Measurements from ENCODE around the gene ZNF615.
"Not testable (repeated sequence)": the region's sequence is repeated elsewhere in the genome, so short reads cannot be mapped to it uniquely, and the experiment has no call there.

ZNF615 gene

DNA sequence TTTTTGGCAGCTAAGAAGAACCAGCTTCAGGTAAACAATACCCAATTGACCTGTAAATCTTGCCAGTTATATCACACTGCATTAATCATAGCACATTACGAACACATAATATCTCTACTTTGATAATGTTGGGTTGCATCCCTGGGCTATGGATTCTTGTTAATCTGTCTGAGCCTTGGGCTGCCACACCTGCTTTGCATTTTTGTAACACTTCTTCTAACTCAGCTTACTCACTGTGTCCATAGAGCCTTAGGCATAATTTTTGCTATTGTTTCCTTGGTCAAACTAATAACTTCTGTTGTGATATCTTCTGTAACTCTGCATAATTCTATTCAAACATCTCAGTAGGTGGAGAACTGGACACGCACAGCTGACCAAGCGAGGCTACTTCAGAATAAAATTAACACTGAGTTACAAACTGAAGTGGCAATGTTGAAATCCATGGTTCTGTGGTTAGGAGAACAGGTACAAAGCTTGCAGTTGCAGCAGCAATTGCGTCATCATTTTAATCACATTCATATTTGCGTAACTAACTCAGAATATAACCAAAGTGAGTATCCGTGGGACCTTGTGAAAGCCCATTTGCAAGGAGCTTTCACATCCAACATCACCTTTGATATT lies 27.8 kb downstream of the ZNF615 start:
- DNase-seq = no peak

DNA sequence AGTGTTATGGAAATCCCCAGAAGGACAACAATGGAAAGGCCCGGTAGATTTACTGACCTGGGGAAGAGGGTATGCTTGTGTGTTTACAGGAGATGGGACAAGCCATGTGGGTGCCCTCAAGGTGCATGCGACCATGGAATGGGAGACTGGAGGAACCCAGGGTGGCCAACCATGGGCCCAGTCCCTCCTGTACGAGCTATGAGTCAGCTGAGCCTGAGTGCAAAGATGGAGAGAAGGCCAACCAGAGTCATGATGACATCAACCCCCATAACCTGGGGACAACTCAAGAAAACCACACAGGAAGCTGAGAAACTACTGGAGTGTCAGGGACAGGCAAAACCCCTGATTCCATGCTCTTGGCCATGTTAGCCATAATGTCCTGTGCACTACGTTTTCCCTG lies 29.1 kb downstream of the ZNF615 start:
- DNase-seq = no peak

DNA sequence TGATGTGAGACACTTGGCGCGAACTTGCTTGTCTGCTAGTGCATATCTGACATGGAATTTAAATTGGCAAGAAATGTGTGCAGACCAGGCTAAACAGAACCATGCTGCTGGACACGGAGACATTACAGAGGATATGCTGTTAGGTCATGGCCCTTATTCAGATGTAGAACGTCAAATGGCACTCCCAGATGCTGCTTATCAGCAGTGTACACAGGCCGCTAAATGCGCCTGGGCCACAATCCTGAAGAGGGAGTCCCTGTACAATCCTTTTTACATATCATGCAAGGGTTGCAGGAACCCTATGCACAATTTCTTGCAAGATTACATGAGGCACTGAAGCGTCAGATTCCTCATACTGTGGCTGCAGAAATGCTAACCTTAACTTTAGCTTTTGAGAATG lies 30.7 kb downstream of the ZNF615 start:
- no peak for DNase-seq

DNA sequence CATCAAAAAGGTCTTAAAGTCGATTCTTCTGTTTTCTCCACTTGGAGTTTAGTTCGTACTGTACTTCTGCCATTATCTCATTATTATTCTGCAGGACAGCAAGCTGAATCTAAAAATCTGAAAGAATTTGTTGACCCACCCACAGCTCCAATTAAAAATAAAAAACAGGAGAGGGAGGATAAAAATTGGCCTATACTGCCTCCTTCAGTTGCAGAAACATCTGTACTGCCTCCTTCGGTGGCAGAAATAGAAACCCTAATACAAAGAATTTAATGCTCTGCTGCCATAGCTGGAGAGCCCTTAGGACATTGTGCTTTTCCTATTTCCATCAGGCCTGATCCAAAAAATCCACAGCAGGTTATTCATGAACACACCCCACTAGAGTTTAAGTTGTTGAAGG lies 31.2 kb downstream of the ZNF615 start:
- no peak for DNase-seq

DNA sequence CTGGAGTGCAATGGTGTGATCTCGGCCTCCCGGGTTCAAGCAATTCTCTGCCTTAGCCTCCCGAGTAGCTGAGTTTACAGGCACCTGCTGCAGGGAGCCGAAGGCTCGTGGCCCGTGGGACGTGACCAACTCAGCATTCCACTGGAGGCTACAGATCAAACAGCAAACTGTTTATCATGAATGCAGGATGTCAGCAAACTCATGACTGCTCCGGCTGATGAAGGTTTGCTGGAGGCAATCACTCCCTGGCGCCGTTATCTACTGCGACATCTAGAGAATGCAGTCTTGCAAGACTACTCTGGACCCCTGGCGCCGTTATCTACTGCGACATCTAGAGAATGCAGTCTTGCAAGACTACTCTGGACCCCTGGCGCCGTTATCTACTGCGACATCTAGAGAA lies 32.2 kb downstream of the ZNF615 start:
- DNase-seq = not testable (repeated sequence)

DNA sequence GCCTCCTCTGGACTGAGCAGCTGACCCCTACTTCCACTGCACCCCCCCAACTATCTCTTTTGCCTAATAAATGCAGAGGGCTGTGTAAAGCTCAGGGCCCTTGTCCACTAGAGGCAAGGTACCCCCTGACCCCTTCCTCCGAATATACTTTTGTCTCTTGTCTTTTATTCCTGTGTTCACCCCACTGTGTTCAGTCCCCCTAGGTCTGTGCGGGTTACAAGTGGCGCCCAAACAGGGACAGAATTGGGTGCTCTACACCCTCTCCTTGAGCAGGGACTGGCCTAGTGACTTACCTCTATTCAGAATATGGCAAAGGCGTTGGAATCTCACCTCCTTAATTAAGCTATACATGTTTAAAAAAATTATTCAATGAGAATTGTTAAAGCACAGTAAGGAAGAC lies 36.4 kb downstream of the ZNF615 start:
- no peak for DNase-seq

DNA sequence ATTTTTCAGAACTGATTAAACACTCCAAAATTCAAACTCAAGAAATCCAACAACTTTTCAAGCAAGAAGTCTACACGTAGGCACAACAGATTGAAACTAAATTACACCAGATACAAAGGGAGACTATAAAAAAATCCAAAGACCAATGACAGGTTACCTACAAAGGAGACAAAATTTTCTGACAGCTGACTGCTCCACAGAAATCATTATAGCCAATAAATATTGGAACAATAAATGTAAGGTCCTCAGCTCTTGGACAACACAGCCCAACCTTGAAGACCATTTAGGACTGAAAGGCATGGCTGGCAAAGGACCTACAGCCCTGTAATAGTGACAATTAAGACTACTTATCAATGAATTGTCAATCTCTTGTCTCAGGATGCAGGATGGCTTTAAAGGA lies 37.3 kb downstream of the ZNF615 start:
- DNase-seq = no peak

DNA sequence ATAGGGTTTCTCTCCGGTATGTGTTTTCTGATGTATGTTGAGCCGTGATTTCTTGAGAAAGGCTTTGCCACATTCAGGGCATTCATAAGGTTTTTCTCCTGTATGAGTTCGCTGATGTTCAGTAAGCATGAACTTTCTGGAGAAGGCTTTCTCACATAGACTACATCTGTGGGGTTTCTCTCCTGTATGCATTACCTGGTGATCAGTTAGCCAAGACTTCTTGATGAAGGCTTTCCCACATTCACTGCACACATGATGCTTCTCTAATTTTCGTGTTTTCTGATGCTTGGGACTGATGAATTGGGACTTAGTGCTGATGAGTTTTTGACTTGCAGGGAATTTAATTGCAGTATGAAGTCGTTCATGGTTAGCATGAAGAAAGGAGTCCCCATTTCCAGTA lies 42.4 kb downstream of the ZNF615 start:
- DNase-seq = no peak

DNA sequence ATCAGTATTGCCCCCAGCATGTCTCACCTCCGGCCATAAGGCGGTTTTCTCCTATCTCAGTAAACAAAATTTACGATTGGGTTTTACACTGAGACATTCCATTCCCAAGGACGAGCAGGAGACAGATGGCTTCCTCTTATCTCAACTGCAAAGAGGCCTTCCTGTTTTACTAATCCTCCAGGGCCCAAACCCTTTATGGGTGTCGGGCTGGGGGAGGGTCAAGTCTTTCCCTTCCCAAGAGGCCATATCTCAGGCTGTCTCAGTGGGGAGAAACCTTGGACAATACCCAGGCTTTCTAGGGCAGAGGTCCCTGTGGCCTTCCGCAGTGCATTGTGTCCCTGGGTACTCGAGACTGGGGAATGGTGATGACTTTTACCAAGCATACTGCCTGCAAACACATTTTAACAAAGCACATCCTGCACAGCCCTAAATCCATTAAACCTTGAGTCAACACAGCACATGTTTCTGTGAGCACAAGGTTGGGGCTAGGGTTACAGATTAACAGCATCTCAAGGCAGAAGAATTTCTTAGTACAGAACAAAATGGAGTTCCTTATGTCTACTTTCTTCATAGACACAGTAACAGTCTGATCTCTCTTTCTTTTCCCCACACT lies 47.3 kb downstream of the ZNF615 start:
- DNase-seq = not testable (repeated sequence)

DNA sequence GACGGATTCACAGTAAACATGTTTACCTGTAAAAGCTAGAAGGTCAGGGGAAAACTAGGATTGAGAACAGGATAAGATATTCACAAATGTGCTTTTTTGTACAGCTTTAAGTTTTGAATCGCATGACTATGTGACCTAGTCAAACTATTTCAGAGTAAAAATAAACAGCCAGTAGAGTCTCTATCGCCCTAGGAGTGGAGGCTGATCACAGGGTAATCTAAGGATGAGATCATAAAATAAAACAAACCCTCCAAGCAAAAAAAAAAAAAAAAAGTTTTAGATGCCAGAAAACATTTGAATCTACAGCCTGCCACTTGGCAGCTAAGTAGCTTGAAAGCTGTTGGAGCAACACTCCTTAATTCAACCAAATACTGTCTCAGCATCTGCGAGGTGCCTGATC lies 48.2 kb downstream of the ZNF615 start:
- DNase-seq = no peak

DNA sequence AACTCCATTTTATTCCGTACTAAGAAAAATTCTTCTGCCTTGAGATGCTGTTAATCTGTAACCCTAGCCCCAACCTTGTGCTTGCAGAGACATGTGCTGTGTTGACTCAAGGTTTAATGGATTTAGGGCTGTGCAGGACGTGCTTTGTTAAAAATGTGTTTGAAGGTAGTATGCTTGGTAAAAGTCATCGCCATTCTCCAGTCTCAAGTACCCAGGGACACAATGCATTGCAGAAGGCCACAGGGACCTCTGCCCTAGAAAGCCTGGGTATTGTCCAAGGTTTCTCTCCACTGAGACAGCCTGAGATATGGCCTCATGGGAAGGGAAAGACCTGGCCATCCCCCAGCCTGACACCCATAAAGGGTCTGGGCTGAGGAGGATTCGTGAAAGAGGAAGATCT lies 50.2 kb downstream of the ZNF615 start:
- DNase-seq = not testable (repeated sequence)

DNA sequence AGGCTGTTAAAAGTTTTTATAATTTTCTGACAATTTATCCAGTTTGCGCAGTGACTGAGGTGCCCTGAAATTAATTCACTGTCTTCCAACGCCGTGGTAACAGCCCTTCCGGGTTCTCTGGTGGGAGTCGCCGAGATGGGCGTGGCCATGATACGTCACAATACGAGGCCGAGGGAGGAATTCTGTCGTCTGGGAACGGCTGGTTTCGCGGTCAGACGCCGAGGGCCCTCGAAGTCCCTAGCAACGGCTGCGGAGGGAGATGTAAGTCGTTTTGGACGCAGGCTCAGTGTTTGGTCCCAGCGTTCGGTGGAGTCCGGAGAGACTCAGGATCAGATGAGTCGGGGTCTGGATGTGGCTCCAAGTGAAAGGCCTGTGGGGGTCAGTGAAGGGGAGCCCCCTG lies 59.0 kb downstream of the ZNF615 start:
- no peak for DNase-seq

DNA sequence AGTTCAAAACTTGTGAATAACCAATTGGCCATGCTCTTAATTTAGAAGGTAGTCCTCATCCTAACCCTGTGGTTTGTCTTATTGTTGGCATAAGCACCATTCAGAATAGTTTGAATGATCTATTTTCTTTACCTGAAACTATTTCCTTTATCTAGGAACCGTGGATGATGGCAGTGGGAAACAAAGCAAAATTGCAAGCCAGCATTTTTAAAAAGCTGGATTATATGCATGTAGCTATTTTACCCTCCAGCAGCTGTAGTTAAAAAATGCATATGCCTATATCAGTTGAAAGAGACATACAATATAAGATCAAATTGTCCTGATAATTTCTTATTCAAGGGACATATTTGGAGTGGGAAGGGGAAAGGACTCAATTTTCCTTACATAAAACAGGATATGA lies 61.4 kb downstream of the ZNF615 start:
- no peak for DNase-seq

DNA sequence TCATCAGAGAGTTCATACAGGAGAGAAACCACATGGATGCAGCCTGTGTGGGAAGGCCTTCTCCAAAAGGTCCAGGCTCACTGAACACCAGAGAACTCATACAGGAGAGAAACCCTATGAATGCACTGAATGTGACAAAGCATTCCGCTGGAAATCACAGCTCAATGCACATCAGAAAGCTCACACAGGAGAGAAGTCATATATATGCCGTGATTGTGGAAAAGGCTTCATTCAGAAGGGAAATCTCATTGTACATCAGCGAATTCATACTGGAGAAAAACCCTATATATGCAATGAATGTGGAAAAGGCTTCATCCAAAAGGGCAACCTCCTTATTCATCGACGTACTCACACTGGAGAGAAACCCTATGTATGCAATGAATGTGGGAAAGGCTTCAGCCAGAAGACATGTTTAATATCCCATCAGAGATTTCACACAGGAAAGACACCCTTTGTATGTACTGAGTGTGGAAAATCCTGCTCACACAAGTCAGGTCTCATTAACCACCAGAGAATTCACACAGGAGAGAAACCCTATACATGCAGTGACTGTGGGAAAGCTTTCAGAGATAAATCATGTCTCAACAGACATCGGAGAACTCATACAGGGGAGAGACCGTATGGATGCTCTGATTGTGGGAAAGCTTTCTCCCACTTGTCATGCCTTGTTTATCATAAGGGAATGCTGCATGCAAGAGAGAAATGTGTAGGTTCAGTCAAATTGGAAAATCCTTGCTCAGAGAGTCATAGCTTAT lies 63.0 kb downstream of the ZNF615 start:
- DNase-seq = no peak
